Aorta (tissue), 5 donors: ENCODE data around the gene CCSER1. TPM values are rescaled to one million over a fixed set of nuclear protein-coding genes. Genes with fewer than 3 reads are reported as not detected.

Experiments
- ATAC-seq: fragments of 200-7000 bp; cut with Tn5 transposase; one replicate; pipeline ENCODE4 v1.9.1; 2022; ENCODE audit warnings: moderate library complexity; ENCODE audit not compliant: low FRiP score
- DNase-seq, 2 donors: peaks; one replicate each; pipeline ENCODE4 v3.0.0-alpha.2; 2020
- H3K27ac ChIP-seq, 2 donors: one replicate each; pipeline ENCODE4 v1.5.1; 2013; ENCODE audit warnings: low read length in 2 of 2, mild to moderate bottlenecking in 2 of 2, moderate library complexity in 2 of 2, control low read depth in 1 of 2, inconsistent platforms in 1 of 2, low read depth in 1 of 2
- H3K27me3 ChIP-seq, 2 donors: one replicate each; pipeline ENCODE4 v1.6.1; 2013; ENCODE audit warnings: control low read depth in 1 of 2, low read length in 1 of 2, mild to moderate bottlenecking in 1 of 2, moderate library complexity in 1 of 2; ENCODE audit not compliant: insufficient read depth in 2 of 2, control insufficient read depth in 1 of 2
- H3K36me3 ChIP-seq, 2 donors: one replicate each; pipeline ENCODE4 v1.6.1; 2013; ENCODE audit warnings: control low read depth in 1 of 2, low read length in 1 of 2, mild to moderate bottlenecking in 1 of 2; ENCODE audit not compliant: insufficient read depth in 2 of 2, control insufficient read depth in 1 of 2
- H3K4me1 ChIP-seq, 2 donors: one replicate each; pipeline ENCODE4 v1.6.1; 2013; ENCODE audit warnings: low read length in 2 of 2, control low read depth in 1 of 2, mild to moderate bottlenecking in 1 of 2, moderate library complexity in 1 of 2; ENCODE audit not compliant: insufficient read depth in 2 of 2, control insufficient read depth in 1 of 2
- H3K4me3 ChIP-seq, 2 donors: one replicate each; pipeline ENCODE4 v1.5.1; 2013; ENCODE audit warnings: low read length in 2 of 2, control low read depth in 1 of 2, mild to moderate bottlenecking in 1 of 2
- H3K9me3 ChIP-seq: one replicate; pipeline ENCODE4 v1.6.1; 2013; ENCODE audit warnings: mild to moderate bottlenecking, low read length; ENCODE audit not compliant: control insufficient read depth
- WGBS, 2 donors: extraction: QIAGEN DNeasy Blood & Tissue Kit; methylation state at CpG; one replicate each; pipeline ENCODE4 v1.1.7; 2013; 5-methylcytosine and 5-hydroxymethylcytosine counted together
- intact Hi-C, 2 donors: fragments of 100-400 bp; cut with DNase I; formaldehyde crosslinking; loops; one replicate each; pipeline versions ENCODE4 v1.14.2 to v1.15.0; 2022
- polyA plus RNA-seq, 2 donors: library from polyadenylated mRNA; stranded (reverse); fragments of 200-250 nt; gene quantifications; one replicate each; pipeline ENCODE4 v1.2.3, GENCODE V29; 2013
- total RNA-seq, 2 donors: library from RNA; stranded (reverse); fragmentation: NEBNext Ultra II Directional; extraction: Animal tissue kit (Norgen Biotek cat#: 25700); gene quantifications; one replicate each; pipeline ENCODE4 v1.2.1, GENCODE V29; 2021
- donor health status: healthy with polysubstance abuse.
- donor health status: Bipolar disorder and iron deficiency.
- donor health status: DM: no; HTN: no; CAD: no.
- donor health status: DM: no; HTN: no; CAD: no.
- donor health status: DM: yes; HTN: yes; CAD: no.

Gene CCSER1
- total and polyA plus RNA-seq, 4 donors = 2.0 to 9.5 (median 9.3) TPM; not detected in 1

DNA sequence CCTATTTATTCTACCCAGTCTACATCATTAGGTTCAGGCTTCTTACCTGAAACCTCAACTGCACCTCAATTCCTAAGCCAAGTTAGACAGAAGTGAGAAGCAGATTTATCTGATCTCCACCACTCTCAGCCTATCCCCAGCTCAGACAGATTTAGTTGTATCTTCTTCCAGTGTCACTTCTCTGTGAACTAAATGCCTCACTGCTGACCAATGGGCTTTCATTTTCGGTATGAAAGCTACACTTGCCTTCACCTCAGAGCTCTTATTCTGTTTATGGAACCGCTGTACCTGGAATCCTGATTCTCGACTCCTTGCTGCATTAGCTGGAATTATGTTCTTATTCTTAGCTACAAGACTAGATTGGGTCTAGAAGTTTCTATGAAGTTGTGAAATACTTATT lies 833.2 kb downstream of the CCSER1 start:
- H3K27ac ChIP-seq = no peak overlapping the region

DNA sequence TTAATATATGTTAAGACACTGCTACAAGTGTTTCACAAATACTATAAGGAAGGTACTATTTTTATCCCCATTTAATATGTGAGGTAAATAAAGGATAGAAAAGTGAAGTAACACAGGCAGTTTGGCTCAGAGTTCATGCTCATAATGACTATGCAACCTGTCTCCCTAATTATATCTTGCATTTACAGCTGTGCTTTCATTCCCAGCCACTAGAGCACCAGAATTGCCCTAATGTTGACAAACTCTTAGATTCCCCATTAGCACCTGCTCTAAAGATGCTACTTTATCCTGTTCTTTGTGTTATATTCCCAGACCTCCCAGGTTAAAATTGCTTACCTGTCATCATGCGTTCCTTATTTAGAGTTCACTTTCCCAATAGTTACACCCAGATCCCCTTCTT lies 833.6 kb downstream of the CCSER1 start:
- WGBS, 2 donors = 94% methylated on average over 1 of the region's 1 CpG
- peaks cover 3% of the 10 kb centered on the region for H3K9me3 ChIP-seq
- H3K27ac ChIP-seq = no peak overlapping the region
- ATAC-seq (no peak), DNase-seq (no peak)
- intact Hi-C loops = no loop called here
- no peaks in the 10 kb centered on the region for H3K4me1 ChIP-seq
- H3K36me3 ChIP-seq = no peaks in the 10 kb centered on the region
- no peak overlapping the region for H3K4me3 ChIP-seq
- H3K27me3 ChIP-seq = no peaks in the 10 kb centered on the region

More for the DNA sequence above, 833.2 kb downstream of the CCSER1 start:
- Histone ChIP-seq H3K9me3 (peaks cover 3% of the 10 kb centered on the region), H3K27me3 (no peaks in the 10 kb centered on the region), H3K4me1 (no peaks in the 10 kb centered on the region), H3K4me3 (no peak overlapping the region), H3K36me3 (no peaks in the 10 kb centered on the region)
- no peak for ATAC-seq
- no peak for DNase-seq
- intact Hi-C loops = no loop called here
- 92 to 93% methylated on average over 3 of the region's 3 CpGs for WGBS, 2 donors

DNA sequence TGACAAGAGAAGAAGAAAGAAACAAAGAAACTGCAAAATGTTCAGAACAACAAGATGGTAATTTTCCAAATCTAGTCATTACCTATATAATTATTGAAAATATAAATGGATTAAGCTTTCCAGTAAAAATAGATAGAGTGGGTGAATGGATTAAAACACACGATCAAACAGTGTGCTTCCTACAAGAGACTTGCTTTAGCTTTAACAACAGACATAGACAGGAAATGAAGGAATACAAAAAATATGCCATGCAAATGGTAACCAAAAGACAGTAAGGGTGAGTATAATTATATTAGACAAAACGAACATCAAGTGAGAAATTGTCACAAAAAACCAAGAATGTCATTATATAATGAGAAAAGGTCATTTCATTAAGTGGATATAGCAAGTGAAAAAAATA lies 842.8 kb downstream of the CCSER1 start:
- H3K4me1 ChIP-seq = no peaks in the 10 kb centered on the region
- H3K9me3 ChIP-seq = peaks cover 1% of the 10 kb centered on the region
- H3K36me3 ChIP-seq = no peaks in the 10 kb centered on the region
- H3K4me3 ChIP-seq = no peak overlapping the region
- ATAC-seq (no peak), DNase-seq (no peak)
- no peak overlapping the region for H3K27ac ChIP-seq
- WGBS, 2 donors = 81 to 82% methylated on average over 2 of the region's 2 CpGs
- intact Hi-C loops = no loop called here
- peaks cover 0 to 1% of the 10 kb centered on the region in 2 donors for H3K27me3 ChIP-seq

DNA sequence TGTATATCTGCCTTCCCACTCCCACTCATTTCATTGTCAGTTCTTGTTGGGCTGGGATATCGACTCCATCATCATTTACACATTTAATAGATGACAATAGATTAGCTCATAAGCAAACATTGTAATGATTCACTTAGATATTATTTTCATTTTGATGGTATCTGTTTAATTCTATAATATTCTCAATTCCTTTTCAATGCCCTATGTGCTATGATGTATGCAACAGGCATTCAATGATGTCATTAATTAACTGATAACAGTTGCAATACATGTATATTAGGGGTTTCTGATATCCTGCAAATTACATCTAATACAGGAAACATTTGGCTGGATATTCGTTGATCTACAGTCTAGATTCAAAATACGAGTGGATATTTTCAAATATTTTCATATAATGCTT lies 850.5 kb downstream of the CCSER1 start:
- no peak for DNase-seq
- Histone ChIP-seq H3K27me3 (no peaks in the 10 kb centered on the region), H3K4me3 (no peak overlapping the region), H3K36me3 (no peaks in the 10 kb centered on the region), H3K9me3 (no peaks in the 10 kb centered on the region), H3K27ac (no peak overlapping the region), H3K4me1 (no peaks in the 10 kb centered on the region)
- WGBS, 2 donors = 60 to 66% methylated on average over 3 of the region's 3 CpGs
- intact Hi-C loops = no loop called here
- no peak for ATAC-seq

GRCh38 chr4:90979556-90979955 lies 852.4 kb downstream of the CCSER1 start:
- no peak overlapping the region for H3K27ac ChIP-seq
- ATAC-seq (no peak), DNase-seq (no peak)
- H3K9me3 ChIP-seq = no peaks in the 10 kb centered on the region
- no peaks in the 10 kb centered on the region for H3K36me3 ChIP-seq
- no peaks in the 10 kb centered on the region for H3K27me3 ChIP-seq
- H3K4me1 ChIP-seq = no peaks in the 10 kb centered on the region
- no peak overlapping the region for H3K4me3 ChIP-seq
- 79 to 87% methylated on average over 6 of the region's 6 CpGs for WGBS, 2 donors
- intact Hi-C loops = no loop called here

DNA sequence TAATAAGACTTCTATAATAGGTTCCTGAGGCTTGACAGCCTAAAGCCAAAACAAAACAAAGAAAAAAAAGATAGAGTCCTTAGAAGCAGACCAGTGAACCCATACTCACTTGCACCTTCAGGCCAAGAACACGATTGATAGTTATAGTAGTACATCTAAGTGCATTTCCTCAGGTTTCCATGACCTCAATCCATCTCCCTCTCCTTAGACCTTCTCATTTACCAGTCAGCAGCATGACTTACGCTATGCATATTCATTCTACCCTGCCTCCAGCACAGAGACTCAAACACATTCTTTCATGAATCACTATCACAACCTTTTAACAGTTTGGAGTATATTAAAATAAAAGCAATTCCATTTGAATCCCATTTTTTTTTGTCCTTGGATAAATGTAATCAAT lies 855.6 kb downstream of the CCSER1 start:
- no peaks in the 10 kb centered on the region for H3K9me3 ChIP-seq
- H3K36me3 ChIP-seq = no peaks in the 10 kb centered on the region
- ATAC-seq (no peak), DNase-seq (no peak)
- 83 to 89% methylated on average over 2 of the region's 2 CpGs for WGBS, 2 donors
- no peaks in the 10 kb centered on the region for H3K27me3 ChIP-seq
- no peaks in the 10 kb centered on the region for H3K4me1 ChIP-seq
- H3K4me3 ChIP-seq = no peak overlapping the region
- intact Hi-C loops = no loop called here
- H3K27ac ChIP-seq = no peak overlapping the region

GRCh38 chr4:90990284-90990683 lies 863.1 kb downstream of the CCSER1 start:
- intact Hi-C loops = no loop called here
- 63 to 64% methylated on average over 2 of the region's 2 CpGs for WGBS, 2 donors
- Histone ChIP-seq H3K9me3 (no peaks in the 10 kb centered on the region), H3K36me3 (no peaks in the 10 kb centered on the region), H3K27me3 (no peaks in the 10 kb centered on the region), H3K4me3 (no peak overlapping the region), H3K4me1 (no peaks in the 10 kb centered on the region), H3K27ac (no peak overlapping the region)
- DNase-seq (no peak), ATAC-seq (no peak)

DNA sequence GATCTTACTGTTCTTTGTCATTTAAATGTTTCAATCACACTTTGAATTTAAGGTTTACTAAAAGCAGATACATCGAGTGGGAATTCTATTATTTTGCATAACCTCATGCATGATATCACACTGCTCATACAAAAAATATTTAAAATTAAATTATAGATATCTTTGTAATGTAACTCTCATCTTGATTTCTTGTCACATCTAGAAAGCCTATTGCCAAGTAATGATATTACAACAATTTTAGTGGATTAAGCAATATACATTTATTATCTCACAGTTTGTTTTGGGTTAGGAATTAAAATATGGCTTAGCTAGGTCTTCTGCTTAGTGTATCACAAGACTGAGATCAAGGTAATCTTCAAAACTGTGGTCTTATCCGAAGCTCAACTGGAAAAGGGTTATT lies 865.0 kb downstream of the CCSER1 start:
- H3K27ac ChIP-seq = no peak overlapping the region
- ATAC-seq = no peak
- H3K9me3 ChIP-seq = no peaks in the 10 kb centered on the region

DNA sequence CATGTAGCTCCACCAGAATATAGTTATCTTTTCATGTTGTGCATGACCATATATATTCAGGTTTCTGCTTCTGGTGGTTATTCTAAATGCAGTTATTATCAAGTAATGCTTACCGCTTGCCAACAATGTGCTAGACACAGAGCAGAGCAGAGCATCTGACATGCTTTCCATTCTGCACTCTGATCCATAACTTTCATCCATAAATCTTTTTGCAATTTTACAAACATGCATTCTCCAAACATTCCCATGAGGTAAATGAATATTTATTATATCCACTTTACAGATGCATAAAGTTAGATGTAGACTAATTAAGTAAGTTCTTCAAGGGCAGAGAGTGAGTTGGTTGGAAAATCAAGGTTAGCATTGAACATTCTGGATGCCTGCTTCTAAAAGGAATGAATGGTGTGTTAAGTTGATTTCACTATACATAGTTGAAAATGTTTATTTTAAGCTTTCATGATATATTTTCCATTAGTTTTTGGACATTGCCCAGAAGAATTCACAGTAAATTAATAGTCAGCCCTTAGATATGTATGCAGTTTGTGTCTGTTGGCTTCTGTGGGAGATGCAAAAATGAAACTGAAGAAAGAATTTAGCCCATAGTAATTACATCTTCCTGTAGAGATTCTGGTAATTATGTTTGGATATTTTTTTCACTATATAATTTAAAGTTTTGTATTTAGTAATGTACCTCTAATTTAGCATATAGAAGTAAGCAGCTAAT lies 867.8 kb downstream of the CCSER1 start:
- ATAC-seq = no peak
- intact Hi-C loops = no loop called here
- WGBS, 2 donors = 59 to 60% methylated on average over 1 of the region's 1 CpG

More for the DNA sequence above, 865.0 kb downstream of the CCSER1 start:
- Histone ChIP-seq H3K4me1 (no peaks in the 10 kb centered on the region), H3K4me3 (no peak overlapping the region), H3K27me3 (no peaks in the 10 kb centered on the region), H3K36me3 (no peaks in the 10 kb centered on the region)
- WGBS, 2 donors = 79 to 82% methylated on average over 2 of the region's 2 CpGs
- intact Hi-C loops = no loop called here
- DNase-seq = no peak

More for the DNA sequence above, 867.8 kb downstream of the CCSER1 start:
- Histone ChIP-seq H3K4me3 (no peak overlapping the region), H3K4me1 (no peaks in the 10 kb centered on the region), H3K27me3 (no peaks in the 10 kb centered on the region), H3K9me3 (no peaks in the 10 kb centered on the region), H3K27ac (no peak overlapping the region), H3K36me3 (no peaks in the 10 kb centered on the region)
- DNase-seq = no peak
